GM19455 (cell line): ENCODE data around the gene DISC1.
"Not testable (repeated sequence)": the region's sequence is repeated elsewhere in the genome, so short reads cannot be mapped to it uniquely, and the experiment has no call there.

Experiments
- ATAC-seq: cut with Tn5 transposase; IDR thresholded peaks from one replicate; pipeline ENCODE4 v1.9.1; 2021; ENCODE audit not compliant: unreplicated experiment

Gene DISC1

GRCh38 chr1:231763456-231763855 is 136.9 kb downstream of the DISC1 start:
- no peak for ATAC-seq

- ATAC-seq, result not testable (repeated sequence)
Measured at GRCh38 chr1:231765825-231766224, 139.2 kb downstream of the DISC1 start.

- no peak for ATAC-seq
Measured at GRCh38 chr1:231767471-231767870, 140.9 kb downstream of the DISC1 start.

- ATAC-seq, result no peak
Measured at GRCh38 chr1:231768416-231768815, 141.8 kb downstream of the DISC1 start.

GRCh38 chr1:231770506-231771175 is 144.1 kb downstream of the DISC1 start:
- no peak for ATAC-seq

GRCh38 chr1:231774719-231775335 is 148.2 kb downstream of the DISC1 start:
- no peak for ATAC-seq

GRCh38 chr1:231776010-231776756 is 149.6 kb downstream of the DISC1 start:
- no peak for ATAC-seq

- ATAC-seq, result no peak
Measured at GRCh38 chr1:231776757-231777062, 150.1 kb downstream of the DISC1 start.

GRCh38 chr1:231778009-231778719 is 151.6 kb downstream of the DISC1 start:
- no peak for ATAC-seq

GRCh38 chr1:231779081-231779480 is 152.5 kb downstream of the DISC1 start:
- ATAC-seq, result no peak

GRCh38 chr1:231781892-231782291 is 155.3 kb downstream of the DISC1 start:
- no peak for ATAC-seq

GRCh38 chr1:231785073-231785472 is 158.5 kb downstream of the DISC1 start:
- not testable (repeated sequence) for ATAC-seq

- ATAC-seq, result no peak
Measured at GRCh38 chr1:231786126-231786525, 159.5 kb downstream of the DISC1 start.

GRCh38 chr1:231792634-231793033 is 166.0 kb downstream of the DISC1 start:
- no peak for ATAC-seq

- no peak for ATAC-seq
Measured at GRCh38 chr1:231793893-231794292, 167.3 kb downstream of the DISC1 start.

- ATAC-seq, result no peak
Measured at GRCh38 chr1:231796141-231796540, 169.6 kb downstream of the DISC1 start.

GRCh38 chr1:231799363-231799986 is 172.9 kb downstream of the DISC1 start:
- ATAC-seq, result no peak

GRCh38 chr1:231800108-231800507 is 173.5 kb downstream of the DISC1 start:
- no peak for ATAC-seq

GRCh38 chr1:231801042-231801585 is 174.5 kb downstream of the DISC1 start:
- no peak for ATAC-seq

- ATAC-seq, result no peak
Measured at GRCh38 chr1:231803353-231803752, 176.8 kb downstream of the DISC1 start.
